Mucosa of stomach (tissue), 1 donor: Measurements from ENCODE around the gene LRRC47.

Experiments
- H3K27me3 ChIP-seq: one replicate; pipeline ENCODE4 v1.7.0; 2013; ENCODE audit warnings: mild to moderate bottlenecking, low read length; ENCODE audit not compliant: control insufficient read depth, insufficient read depth
- H3K36me3 ChIP-seq: one replicate; pipeline ENCODE4 v1.7.0; 2013; ENCODE audit warnings: low read length; ENCODE audit not compliant: control insufficient read depth, insufficient read depth
- H3K4me1 ChIP-seq: one replicate; pipeline ENCODE4 v1.7.0; 2013; ENCODE audit warnings: mild to moderate bottlenecking, low read length; ENCODE audit not compliant: control insufficient read depth, insufficient read depth
- H3K4me3 ChIP-seq: one replicate; pipeline ENCODE4 v1.7.0; 2013; ENCODE audit warnings: low read length
- H3K9ac ChIP-seq: one replicate; pipeline ENCODE4 v1.7.0; 2013; ENCODE audit warnings: mild to moderate bottlenecking, low read length, moderate library complexity
- H3K9me3 ChIP-seq: one replicate; pipeline ENCODE4 v1.7.0; 2013; ENCODE audit warnings: mild to moderate bottlenecking, low read length, moderate library complexity; ENCODE audit not compliant: control insufficient read depth
- donor health status: Pancreatic carcinoma.

LRRC47 gene

GRCh38 chr1:3729594-3730542 lies 66.4 kb downstream of the LRRC47 start:
- no peaks in the 10 kb centered on the region for H3K4me1 ChIP-seq
- peaks cover 36% of the 10 kb centered on the region for H3K27me3 ChIP-seq
- no peak overlapping the region for H3K4me3 ChIP-seq
- no peaks in the 10 kb centered on the region for H3K9me3 ChIP-seq
- no peaks in the 10 kb centered on the region for H3K36me3 ChIP-seq
- H3K9ac ChIP-seq, result no peak overlapping the region
